Measurements from ENCODE around the gene ADAM12.

Gene ADAM12

GRCh38 chr10:126147866-126148587 is 240.2 kb downstream of the ADAM12 start:
- DNase-seq (ENCODE audit: low read depth, low spot score) = peak; percentile 65

- DNase-seq (ENCODE audit: low read depth, low spot score) = no peak
Measured at GRCh38 chr10:126146771-126147170, 241.5 kb downstream of the ADAM12 start.

- DNase-seq (ENCODE audit: low read depth, low spot score) = no peak
Measured at GRCh38 chr10:126143117-126143516, 245.2 kb downstream of the ADAM12 start.

- no peak for DNase-seq (ENCODE audit: low read depth, low spot score)
Measured at GRCh38 chr10:126140746-126141273, 247.5 kb downstream of the ADAM12 start.

GRCh38 chr10:126137562-126138221 is 250.6 kb downstream of the ADAM12 start:
- no peak for DNase-seq (ENCODE audit: low read depth, low spot score)

- no peak for DNase-seq (ENCODE audit: low read depth, low spot score)
Measured at GRCh38 chr10:126135941-126136595, 252.2 kb downstream of the ADAM12 start.

- no peak for DNase-seq (ENCODE audit: low read depth, low spot score)
Measured at GRCh38 chr10:126135177-126135576, 253.1 kb downstream of the ADAM12 start.

- no peak for DNase-seq (ENCODE audit: low read depth, low spot score)
Measured at GRCh38 chr10:126133906-126134656, 254.2 kb downstream of the ADAM12 start.

GRCh38 chr10:126133082-126133620 is 255.1 kb downstream of the ADAM12 start:
- no peak for DNase-seq (ENCODE audit: low read depth, low spot score)

- peak; percentile 82 for DNase-seq (ENCODE audit: low read depth, low spot score)
Measured at GRCh38 chr10:126131341-126131740, 256.9 kb downstream of the ADAM12 start.

- no peak for DNase-seq (ENCODE audit: low read depth, low spot score)
Measured at GRCh38 chr10:126130271-126130710, 258.0 kb downstream of the ADAM12 start.

- DNase-seq (ENCODE audit: low read depth, low spot score) = no peak
Measured at GRCh38 chr10:126129026-126129425, 259.3 kb downstream of the ADAM12 start.

- no peak for DNase-seq (ENCODE audit: low read depth, low spot score)
Measured at GRCh38 chr10:126128581-126128980, 259.7 kb downstream of the ADAM12 start.

GRCh38 chr10:126127481-126128029 is 260.7 kb downstream of the ADAM12 start:
- no peak for DNase-seq (ENCODE audit: low read depth, low spot score)

- DNase-seq (ENCODE audit: low read depth, low spot score) = no peak
Measured at GRCh38 chr10:126126866-126127265, 261.4 kb downstream of the ADAM12 start.

- DNase-seq (ENCODE audit: low read depth, low spot score) = no peak
Measured at GRCh38 chr10:126126023-126126422, 262.3 kb downstream of the ADAM12 start.

GRCh38 chr10:126124668-126125349 is 263.5 kb downstream of the ADAM12 start:
- no peak for DNase-seq (ENCODE audit: low read depth, low spot score)

GRCh38 chr10:126124046-126124445 is 264.2 kb downstream of the ADAM12 start:
- no peak for DNase-seq (ENCODE audit: low read depth, low spot score)

GRCh38 chr10:126123466-126123865 is 264.8 kb downstream of the ADAM12 start:
- DNase-seq (ENCODE audit: low read depth, low spot score) = no peak

GRCh38 chr10:126122881-126123280 is 265.4 kb downstream of the ADAM12 start:
- DNase-seq (ENCODE audit: low read depth, low spot score) = no peak

Data from brain pericyte (primary cell).